Fibroblast of pulmonary artery (primary cell): ENCODE data around the gene RXRG.

ENCODE experiments used
- DNase-seq: peaks from one replicate; pipeline ENCODE4 v3.0.0-alpha.2; 2010; ENCODE audit warnings: low read depth
- H3K4me3 ChIP-seq: replicated peaks from 2 replicates; pipeline ENCODE4 v1.5.1; 2011; ENCODE audit warnings: low read depth, mild to moderate bottlenecking, control low read depth, low read length, moderate library complexity
- CTCF ChIP-seq: IDR thresholded peaks from 2 replicates; pipeline ENCODE4 v1.5.1; 2011; ENCODE audit warnings: mild to moderate bottlenecking, control low read depth, low read length, inconsistent platforms; ENCODE audit errors: missing control alignments

The RXRG gene

DNA sequence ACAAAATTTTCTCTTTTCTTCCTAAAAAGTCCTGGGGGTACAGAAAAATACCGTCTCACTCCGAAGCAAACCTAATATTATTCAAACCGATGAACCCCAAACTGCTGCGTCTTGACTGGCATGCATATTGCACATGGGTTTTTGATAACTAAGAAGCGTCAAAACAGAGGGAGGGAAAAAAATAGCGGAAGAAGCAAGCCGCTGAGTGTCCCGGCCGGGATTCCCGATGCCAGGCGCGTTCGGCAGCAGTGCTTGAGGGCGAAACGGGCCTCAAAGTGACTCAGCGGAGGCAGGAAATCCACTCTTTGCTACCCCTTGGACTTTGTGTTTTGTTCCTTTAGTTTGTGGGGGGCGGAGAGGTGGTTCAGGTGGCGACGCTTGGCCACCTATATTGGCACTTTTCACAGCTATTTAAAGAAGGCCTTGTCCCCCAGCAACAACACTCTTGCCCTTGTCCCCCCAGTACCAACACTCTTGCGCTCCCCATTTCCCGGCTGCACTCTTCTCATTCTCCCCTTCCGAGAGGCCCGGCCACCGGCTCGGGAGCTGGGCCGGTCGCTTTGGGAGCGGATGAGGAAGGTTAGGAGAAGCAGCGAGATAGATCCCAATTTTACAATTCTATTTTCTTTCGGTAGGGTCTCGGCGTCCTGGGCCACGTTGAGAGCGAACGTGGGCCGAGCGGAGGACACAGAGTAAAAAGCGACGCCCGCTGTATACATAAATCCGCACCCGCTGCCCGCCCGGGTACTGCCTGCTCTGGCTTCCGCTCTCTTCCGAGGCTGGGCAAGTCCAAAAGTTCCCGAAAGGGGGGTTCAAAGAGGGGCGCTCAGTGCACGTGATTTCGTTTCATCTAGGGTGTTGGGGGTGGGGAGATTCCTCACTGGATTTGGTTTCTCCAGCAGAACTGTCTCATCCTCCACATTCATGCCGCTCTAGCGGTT, 90.9 kb downstream of the RXRG start:
- H3K4me3 ChIP-seq, result no peak overlapping the region
- DNase-seq, result no peak
- no peak for TF ChIP-seq CTCF

DNA sequence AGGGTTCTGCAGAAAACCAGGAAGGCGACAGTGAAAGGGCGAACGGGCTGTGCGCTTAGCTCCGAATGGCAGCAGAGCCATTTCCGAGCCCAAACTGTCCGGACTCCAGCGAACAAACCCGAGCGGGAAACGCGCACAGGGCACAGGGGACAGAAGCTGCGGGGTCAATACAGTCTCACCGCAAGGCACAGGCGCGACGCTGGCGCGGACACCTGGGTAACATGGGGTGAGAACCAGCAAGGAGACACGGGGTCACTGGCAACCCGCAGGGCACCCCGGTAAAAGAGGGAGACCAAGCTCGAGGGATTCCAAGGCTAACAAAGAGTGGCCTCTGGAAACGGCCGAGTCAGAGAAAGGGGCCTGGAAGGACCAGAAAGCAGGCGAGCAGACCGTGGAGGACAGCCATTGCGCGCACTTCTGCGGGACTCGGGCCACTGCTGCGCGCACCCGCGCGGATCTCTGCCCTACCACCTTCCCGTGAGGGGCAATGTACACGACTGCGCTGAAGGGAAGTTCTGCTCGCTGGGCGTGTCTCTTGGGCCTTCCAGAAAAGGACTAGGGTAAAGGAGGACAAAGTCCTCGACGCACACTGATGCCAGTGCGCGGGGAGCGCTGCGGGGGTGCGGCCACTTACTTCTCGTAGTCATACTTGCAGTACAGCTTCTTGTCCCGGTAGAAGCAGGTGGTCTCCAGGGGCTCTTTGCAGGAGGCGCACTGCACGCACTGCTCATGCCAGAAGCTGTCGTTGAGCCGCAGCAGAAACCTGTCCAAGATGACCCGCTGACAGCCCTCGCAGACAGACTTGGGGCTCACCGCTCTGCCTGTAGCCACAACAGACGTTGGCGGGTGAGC, 92.3 kb downstream of the RXRG start:
- no peak overlapping the region for H3K4me3 ChIP-seq
- no peak for TF ChIP-seq CTCF
- DNase-seq, result no peak

GRCh38 chr1:165351863-165352441, 93.0 kb downstream of the RXRG start:
- no peak overlapping the region for H3K4me3 ChIP-seq
- no peak for DNase-seq
- no peak for TF ChIP-seq CTCF
